Subcutaneous adipose tissue (tissue), 4 donors: ENCODE results near the gene MYLK. TPM values are rescaled to one million over a fixed set of nuclear protein-coding genes. Genes with fewer than 3 reads are reported as not detected.

Experiments
- CTCF ChIP-seq: fragments of 450-650 bp; IDR thresholded peaks from one replicate; pipeline ENCODE4 v1.5.1; 2016; ENCODE audit warnings: low read depth, mild to moderate bottlenecking, control low read depth, antibody characterized with exemption, moderate library complexity
- total RNA-seq, 4 donors: library from RNA; depleted of rRNA; stranded (reverse); fragments of >200 nt; gene quantifications; one replicate each; pipeline ENCODE4 v1.1.0, GENCODE V29; 2016

MYLK gene
- total RNA-seq, 4 donors from 2014 or later, result 28.2 to 113 (median 58.3) TPM

DNA sequence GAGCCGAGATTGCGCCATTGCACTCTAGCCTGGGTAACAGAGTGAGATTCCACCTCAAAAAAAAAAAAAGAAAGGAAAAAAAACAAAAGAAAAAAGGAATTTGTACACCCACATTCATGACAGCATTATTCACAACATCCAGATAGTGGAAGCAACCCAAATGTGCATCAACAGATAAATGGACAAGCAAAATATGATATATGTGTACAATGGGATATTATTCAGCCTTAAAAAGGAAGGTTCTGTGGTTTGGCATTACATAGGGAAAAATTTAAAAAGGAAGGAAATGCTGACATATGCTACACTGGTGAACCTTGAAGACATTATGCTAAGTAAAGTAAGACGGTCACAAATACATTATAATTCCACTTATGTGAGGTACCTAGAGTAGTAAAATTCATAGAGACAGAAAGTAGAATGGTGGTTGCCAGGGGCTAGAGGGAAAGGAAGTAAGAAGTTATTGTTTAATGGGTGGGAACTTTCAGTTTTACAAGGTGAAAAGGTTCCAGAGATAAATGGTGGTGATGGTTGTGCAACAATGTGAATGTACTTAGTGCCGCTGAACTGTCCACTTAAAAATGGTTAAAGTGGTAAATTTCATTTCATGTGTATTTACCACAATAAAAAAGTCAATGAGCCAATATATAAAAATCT lies 118.5 kb downstream of the MYLK start:
- no peak for TF ChIP-seq CTCF

- TF ChIP-seq CTCF, result no peak
Measured at GRCh38 chr3:123764647-123765046, 119.5 kb downstream of the MYLK start.

DNA sequence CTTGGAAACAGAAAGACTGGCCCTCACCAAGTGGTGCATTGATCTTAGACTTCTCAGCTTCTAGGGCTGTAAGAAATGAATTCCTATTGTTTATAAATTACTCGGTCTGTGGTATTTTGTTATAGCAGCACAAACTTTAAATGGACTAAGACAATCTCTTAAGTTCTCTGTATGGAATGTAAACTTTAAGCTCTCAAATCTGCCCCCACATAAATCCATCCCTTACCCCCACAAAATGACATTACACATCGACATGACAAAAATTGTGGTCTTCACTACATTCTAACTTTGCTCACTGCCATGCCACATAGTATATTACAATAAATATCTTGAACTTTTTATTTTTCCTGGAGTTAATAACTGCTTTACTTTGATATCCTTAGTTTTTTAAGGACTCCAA lies 121.3 kb downstream of the MYLK start:
- TF ChIP-seq CTCF, result no peak

- TF ChIP-seq CTCF, result no peak
Measured at GRCh38 chr3:123760817-123761216, 123.3 kb downstream of the MYLK start.

GRCh38 chr3:123759871-123760270 lies 124.3 kb downstream of the MYLK start:
- no peak for TF ChIP-seq CTCF

GRCh38 chr3:123759311-123759710 lies 124.8 kb downstream of the MYLK start:
- TF ChIP-seq CTCF, result no peak

GRCh38 chr3:123758081-123758564 lies 126.0 kb downstream of the MYLK start:
- no peak for TF ChIP-seq CTCF
